ENCODE measurements around the gene MLST8.
A peak's percentile ranks its signal among the peaks of the same experiment; 100 is the strongest.
"Not testable (repeated sequence)": the region's sequence is repeated elsewhere in the genome, so short reads cannot be mapped to it uniquely, and the experiment has no call there.

Gene MLST8

DNA sequence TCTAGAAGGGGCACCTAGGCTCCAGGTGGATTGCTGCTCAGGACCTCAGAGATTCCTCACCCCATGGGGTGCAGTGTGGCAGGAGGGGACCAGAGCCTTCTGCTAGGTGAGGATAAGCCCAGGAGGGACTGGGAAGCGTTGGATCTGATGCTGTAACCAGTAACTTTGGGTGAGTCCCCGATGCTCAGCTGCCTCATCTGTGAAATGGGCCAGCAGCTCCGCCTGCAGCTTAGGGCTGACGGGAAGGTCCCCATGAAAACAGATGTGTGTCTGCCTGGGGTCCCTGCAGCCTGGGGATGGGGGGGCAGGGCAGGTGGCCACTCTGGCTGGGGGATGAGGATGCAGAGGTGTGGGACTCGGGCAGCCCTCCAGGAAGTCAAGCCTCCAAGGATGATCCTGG is 6.2 kb upstream of the MLST8 start:
- ChIA-PET POLR2A (interaction anchor here (0.9 to 1.5 kb wide), 2 partner anchors 9 to 16 kb away, joined by 4 read pairs; no protein-coding TSS in a partner anchor), CTCF (no interaction called here)
- Histone ChIP-seq H3K36me3 (ENCODE audit: control insufficient read depth in 2 of 2, insufficient read depth in 1 of 2, low read length in 2 of 2) (no peaks in the 10 kb centered on the region), H3K9me3 (ENCODE audit: control insufficient read depth, insufficient read depth, low read depth, low read length) (no peaks in the 10 kb centered on the region), H3K4me3 (ENCODE audit: low read depth, low read length) (no peak overlapping the region), H3K27ac (ENCODE audit: extremely low read depth, low read depth, low read length) (no peak overlapping the region), H3K4me1 (ENCODE audit: control insufficient read depth, insufficient read depth, low read length) (peaks cover 9% of the 10 kb centered on the region; the same call in 1 of the 2 replicates)
- TF ChIP-seq PRDM1 (tag by site-specific recombination; IDR thresholded peaks at IDR 0.05): no peak
- no peak for TF ChIP-seq ZNF488 (tag by site-specific recombination; IDR thresholded peaks at IDR 0.05)
- no peak for TF ChIP-seq ZBTB10 (tag by site-specific recombination; IDR thresholded peaks at IDR 0.05)
- TF ChIP-seq ZSCAN23 (tag by site-specific recombination; IDR thresholded peaks at IDR 0.05): no peak
- TF ChIP-seq ZNF211 (tag by site-specific recombination; IDR thresholded peaks at IDR 0.05; ENCODE audit: low read depth): no peak
- no peak for TF ChIP-seq ZNF510 (tag by site-specific recombination; IDR thresholded peaks at IDR 0.05; ENCODE audit: insufficient replicate concordance)
- no peak for TF ChIP-seq KLF16 (tag by site-specific recombination; IDR thresholded peaks at IDR 0.05)

GRCh38 chr16:2199621-2200139 is 5.6 kb upstream of the MLST8 start:
- ChIA-PET CTCF (no interaction called here), POLR2A (interaction anchor here (0.9 to 1.5 kb wide), 2 partner anchors 9 to 15 kb away, joined by 4 read pairs; no protein-coding TSS in a partner anchor)
- TF ChIP-seq ZNF121 (tag by site-specific recombination; IDR thresholded peaks at IDR 0.05) (no peak), ZNF792 (tag by site-specific recombination; IDR thresholded peaks at IDR 0.05) (no peak)
- Histone ChIP-seq H3K9me3 (ENCODE audit: control insufficient read depth, insufficient read depth, low read depth, low read length) (no peaks in the 10 kb centered on the region), H3K27ac (ENCODE audit: extremely low read depth, low read depth, low read length) (no peak overlapping the region), H3K4me1 (ENCODE audit: control insufficient read depth, insufficient read depth, low read length) (peaks cover 5% of the 10 kb centered on the region; the same call in 1 of the 2 replicates), H3K4me3 (ENCODE audit: low read depth, low read length) (no peak overlapping the region), H3K36me3 (ENCODE audit: control insufficient read depth in 2 of 2, insufficient read depth in 1 of 2, low read length in 2 of 2) (no peaks in the 10 kb centered on the region)

DNA sequence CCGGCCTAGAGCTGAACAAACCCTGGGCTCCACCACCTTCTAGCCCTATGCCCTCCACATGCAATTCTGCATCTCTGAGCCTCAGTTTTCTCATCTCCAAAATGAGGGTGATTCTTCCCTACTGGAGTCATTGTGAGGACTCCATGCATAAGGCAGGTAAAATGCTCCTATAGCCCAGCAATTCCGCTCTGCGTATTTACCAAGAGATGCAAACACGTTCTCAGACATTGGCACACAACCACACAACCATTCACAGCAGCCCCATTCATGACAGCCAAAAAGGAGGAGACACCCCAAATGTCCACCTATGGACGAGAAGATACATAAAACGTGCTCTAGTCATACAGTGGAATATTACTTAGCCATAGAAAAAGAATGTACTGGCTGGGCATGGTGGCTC is 4.9 kb upstream of the MLST8 start:
- ChIA-PET CTCF (no interaction called here), POLR2A (interaction anchor here (0.9 to 1.5 kb wide), 2 partner anchors 10 to 15 kb away, joined by 4 read pairs; no protein-coding TSS in a partner anchor)
- no peak overlapping the region for H3K27ac ChIP-seq (ENCODE audit: extremely low read depth, low read depth, low read length)
- no peaks in the 10 kb centered on the region for H3K9me3 ChIP-seq (ENCODE audit: control insufficient read depth, insufficient read depth, low read depth, low read length)
- no peak overlapping the region for H3K4me3 ChIP-seq (ENCODE audit: low read depth, low read length)
- TF ChIP-seq ZNF140 (tag by site-specific recombination; IDR thresholded peaks at IDR 0.05) (peak; percentile 99), ZNF394 (tag by site-specific recombination; IDR thresholded peaks at IDR 0.05; ENCODE audit: borderline replicate concordance) (no peak), ZNF146 (tag by site-specific recombination; IDR thresholded peaks at IDR 0.05) (peak; percentile 43; the same call in 1 of the 2 replicates)
- peaks cover 4% of the 10 kb centered on the region; the same call in 1 of the 2 replicates for H3K4me1 ChIP-seq (ENCODE audit: control insufficient read depth, insufficient read depth, low read length)
- no peaks in the 10 kb centered on the region for H3K36me3 ChIP-seq (ENCODE audit: control insufficient read depth in 2 of 2, insufficient read depth in 1 of 2, low read length in 2 of 2)

DNA sequence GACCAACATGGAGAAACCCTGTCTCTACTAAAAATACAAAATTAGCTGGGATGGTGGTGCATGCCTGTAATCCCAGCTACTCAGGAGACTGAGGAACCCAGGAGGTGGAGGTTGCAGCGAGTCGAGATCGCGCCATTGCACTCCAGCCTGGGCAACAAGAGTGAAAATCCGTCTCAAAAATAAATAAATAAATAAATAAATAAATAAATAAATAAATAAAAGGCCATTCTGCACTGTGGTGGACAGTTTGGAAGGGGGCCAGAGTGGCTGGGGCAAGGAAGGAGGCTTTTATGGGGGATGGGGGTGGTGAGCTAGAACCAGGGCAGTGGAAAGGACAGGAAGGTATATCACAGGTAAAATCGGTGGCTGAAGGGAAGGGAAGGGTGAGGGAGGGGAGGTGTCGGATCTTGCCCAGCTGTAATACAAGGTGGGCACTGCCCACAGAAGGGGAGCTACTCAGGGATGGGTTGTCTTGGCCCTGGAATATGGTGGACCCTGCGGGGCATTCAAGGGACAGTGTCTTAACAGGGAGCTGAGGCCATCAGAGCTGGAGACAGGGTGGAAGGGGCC is 2.0 kb upstream of the MLST8 start:
- H3K27ac ChIP-seq (ENCODE audit: extremely low read depth, low read depth, low read length); H3K4me1 ChIP-seq (ENCODE audit: control insufficient read depth, insufficient read depth, low read length); H3K9me3 ChIP-seq (ENCODE audit: control insufficient read depth, insufficient read depth, low read depth, low read length); H3K4me3 ChIP-seq (ENCODE audit: low read depth, low read length): not testable (repeated sequence)
- peaks cover 0 to 17% of the 10 kb centered on the region in 2 experiments; a peak in 1 of 3 replicates for H3K36me3 ChIP-seq (ENCODE audit: control insufficient read depth in 2 of 2, insufficient read depth in 1 of 2, low read length in 2 of 2)
- ChIA-PET CTCF (interaction anchor here (0.8 to 1.5 kb wide), 2 partner anchors 8 to 181 kb away, joined by 3 to 6 read pairs; no protein-coding TSS in a partner anchor), POLR2A (interaction anchor here (1.6 to 4.3 kb wide), 2 partner anchors 11 to 48 kb away, joined by 9 to 20 read pairs; partner anchors contain the start of genes PGP and TRAF7)
- TF ChIP-seq, protein P1, sequence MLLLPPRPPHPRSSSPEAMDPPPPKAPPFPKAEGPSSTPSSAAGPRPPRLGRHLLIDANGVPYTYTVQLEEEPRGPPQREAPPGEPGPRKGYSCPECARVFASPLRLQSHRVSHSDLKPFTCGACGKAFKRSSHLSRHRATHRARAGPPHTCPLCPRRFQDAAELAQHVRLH (tag by site-specific recombination; IDR thresholded peaks at IDR 0.05): 0 out of 2 replicates have a peak, but pooled peaks have one; percentile 21
- TF ChIP-seq ZNF426 (tag by site-specific recombination; IDR thresholded peaks at IDR 0.05): peak; percentile 77
- peak; percentile 21; the same call in 1 of the 2 replicates for TF ChIP-seq ZNF140 (tag by site-specific recombination; IDR thresholded peaks at IDR 0.05)
- TF ChIP-seq ZNF133 (tag by site-specific recombination; IDR thresholded peaks at IDR 0.05): peak; percentile 99
- peak; percentile 69; the same call in 1 of the 2 replicates for TF ChIP-seq ZNF202 (tag by site-specific recombination; IDR thresholded peaks at IDR 0.05; ENCODE audit: borderline replicate concordance)
- 0 out of 2 replicates have a peak, but pooled peaks have one; percentile 21 for TF ChIP-seq ZNF654 (tag by site-specific recombination; IDR thresholded peaks at IDR 0.05; ENCODE audit: low read depth)
- TF ChIP-seq ZBTB11 (tag by site-specific recombination; conservative IDR thresholded peaks at IDR 0.05; ENCODE audit: low read depth): peak; percentile 63
- TF ChIP-seq ZNF623 (tag by site-specific recombination; IDR thresholded peaks at IDR 0.05): peak; percentile 73

Data from HEK293 (cell line).